ENCODE results near the gene CTU1.

The CTU1 gene

GRCh38 chr19:51094696-51095279 lies 13.4 kb downstream of the CTU1 start:
- Histone ChIP-seq H3K4me3 (ENCODE audit: low read depth, low read length) (no peak overlapping the region), H3K9me3 (ENCODE audit: control insufficient read depth, insufficient read depth, low read depth, low read length) (no peaks in the 10 kb centered on the region), H3K27ac (ENCODE audit: low read depth, low read length) (no peak overlapping the region), H3K36me3 (ENCODE audit: control insufficient read depth, insufficient read depth, low read length) (0 out of 2 replicates have a peak, but pooled peaks cover 4% of the 10 kb centered on the region), H3K27me3 (ENCODE audit: control insufficient read depth, insufficient read depth, low read length) (peaks cover 3% of the 10 kb centered on the region; the same call in 1 of the 2 replicates), H3K4me1 (ENCODE audit: control insufficient read depth, insufficient read depth, low read length) (peaks cover 9% of the 10 kb centered on the region; the same call in 1 of the 2 replicates), H3K9ac (ENCODE audit: low read length) (no peak overlapping the region)

GRCh38 chr19:51093510-51094345 lies 14.5 kb downstream of the CTU1 start:
- no peak overlapping the region for H3K27ac ChIP-seq (ENCODE audit: low read depth, low read length)

GRCh38 chr19:51093101-51093500 lies 15.1 kb downstream of the CTU1 start:
- H3K9me3 ChIP-seq (ENCODE audit: control insufficient read depth, insufficient read depth, low read depth, low read length): no peaks in the 10 kb centered on the region
- H3K36me3 ChIP-seq (ENCODE audit: control insufficient read depth, insufficient read depth, low read length): 0 out of 2 replicates have a peak, but pooled peaks cover 4% of the 10 kb centered on the region
- peaks cover 3% of the 10 kb centered on the region; the same call in 1 of the 2 replicates for H3K27me3 ChIP-seq (ENCODE audit: control insufficient read depth, insufficient read depth, low read length)
- peaks cover 5% of the 10 kb centered on the region; the same call in 1 of the 2 replicates for H3K4me1 ChIP-seq (ENCODE audit: control insufficient read depth, insufficient read depth, low read length)
- H3K4me3 ChIP-seq (ENCODE audit: low read depth, low read length): no peak overlapping the region
- no peak overlapping the region for H3K27ac ChIP-seq (ENCODE audit: low read depth, low read length)
- H3K9ac ChIP-seq (ENCODE audit: low read length): no peak overlapping the region

More at GRCh38 chr19:51093510-51094345, 14.5 kb downstream of the CTU1 start:
- Histone ChIP-seq H3K36me3 (ENCODE audit: control insufficient read depth, insufficient read depth, low read length) (0 out of 2 replicates have a peak, but pooled peaks cover 4% of the 10 kb centered on the region), H3K4me3 (ENCODE audit: low read depth, low read length) (no peak overlapping the region), H3K9me3 (ENCODE audit: control insufficient read depth, insufficient read depth, low read depth, low read length) (no peaks in the 10 kb centered on the region), H3K4me1 (ENCODE audit: control insufficient read depth, insufficient read depth, low read length) (peaks cover 5% of the 10 kb centered on the region; the same call in 1 of the 2 replicates), H3K9ac (ENCODE audit: low read length) (no peak overlapping the region), H3K27me3 (ENCODE audit: control insufficient read depth, insufficient read depth, low read length) (peaks cover 3% of the 10 kb centered on the region; the same call in 1 of the 2 replicates)

- H3K9me3 ChIP-seq (ENCODE audit: control insufficient read depth, insufficient read depth, low read depth, low read length): no peaks in the 10 kb centered on the region
- peaks cover 3% of the 10 kb centered on the region; the same call in 1 of the 2 replicates for H3K27me3 ChIP-seq (ENCODE audit: control insufficient read depth, insufficient read depth, low read length)
These were observed 16.0 kb downstream of the CTU1 start for GRCh38 chr19:51091895-51092873.

GRCh38 chr19:51091126-51091525 lies 17.1 kb downstream of the CTU1 start:
- Histone ChIP-seq H3K36me3 (ENCODE audit: control insufficient read depth, insufficient read depth, low read length) (no peaks in the 10 kb centered on the region), H3K9ac (ENCODE audit: low read length) (no peak overlapping the region), H3K9me3 (ENCODE audit: control insufficient read depth, insufficient read depth, low read depth, low read length) (no peaks in the 10 kb centered on the region), H3K4me3 (ENCODE audit: low read depth, low read length) (no peak overlapping the region), H3K4me1 (ENCODE audit: control insufficient read depth, insufficient read depth, low read length) (peaks cover 8% of the 10 kb centered on the region; the same call in 1 of the 2 replicates), H3K27ac (ENCODE audit: low read depth, low read length) (no peak overlapping the region), H3K27me3 (ENCODE audit: control insufficient read depth, insufficient read depth, low read length) (peaks cover 3% of the 10 kb centered on the region; the same call in 1 of the 2 replicates)

More at GRCh38 chr19:51091895-51092873, 16.0 kb downstream of the CTU1 start:
- Histone ChIP-seq H3K9ac (ENCODE audit: low read length) (no peak overlapping the region), H3K4me3 (ENCODE audit: low read depth, low read length) (no peak overlapping the region), H3K4me1 (ENCODE audit: control insufficient read depth, insufficient read depth, low read length) (peaks cover 5% of the 10 kb centered on the region; the same call in 1 of the 2 replicates), H3K36me3 (ENCODE audit: control insufficient read depth, insufficient read depth, low read length) (no peaks in the 10 kb centered on the region), H3K27ac (ENCODE audit: low read depth, low read length) (no peak overlapping the region)

GRCh38 chr19:51090471-51090870 lies 17.7 kb downstream of the CTU1 start:
- Histone ChIP-seq H3K36me3 (ENCODE audit: control insufficient read depth, insufficient read depth, low read length) (no peaks in the 10 kb centered on the region), H3K9me3 (ENCODE audit: control insufficient read depth, insufficient read depth, low read depth, low read length) (no peaks in the 10 kb centered on the region), H3K27me3 (ENCODE audit: control insufficient read depth, insufficient read depth, low read length) (peaks cover 3% of the 10 kb centered on the region; the same call in 1 of the 2 replicates), H3K4me3 (ENCODE audit: low read depth, low read length) (no peak overlapping the region), H3K4me1 (ENCODE audit: control insufficient read depth, insufficient read depth, low read length) (peaks cover 8% of the 10 kb centered on the region; the same call in 1 of the 2 replicates), H3K9ac (ENCODE audit: low read length) (no peak overlapping the region), H3K27ac (ENCODE audit: low read depth, low read length) (no peak overlapping the region)

- Histone ChIP-seq H3K27me3 (ENCODE audit: control insufficient read depth, insufficient read depth, low read length) (peaks cover 3% of the 10 kb centered on the region; the same call in 1 of the 2 replicates), H3K27ac (ENCODE audit: low read depth, low read length) (no peak overlapping the region), H3K9ac (ENCODE audit: low read length) (no peak overlapping the region), H3K36me3 (ENCODE audit: control insufficient read depth, insufficient read depth, low read length) (no peaks in the 10 kb centered on the region), H3K9me3 (ENCODE audit: control insufficient read depth, insufficient read depth, low read depth, low read length) (no peaks in the 10 kb centered on the region), H3K4me1 (ENCODE audit: control insufficient read depth, insufficient read depth, low read length) (peaks cover 8% of the 10 kb centered on the region; the same call in 1 of the 2 replicates), H3K4me3 (ENCODE audit: low read depth, low read length) (no peak overlapping the region)
These were observed 18.4 kb downstream of the CTU1 start for GRCh38 chr19:51089786-51090185.

- H3K9me3 ChIP-seq (ENCODE audit: control insufficient read depth, insufficient read depth, low read depth, low read length): no peaks in the 10 kb centered on the region
- no peak overlapping the region for H3K27ac ChIP-seq (ENCODE audit: low read depth, low read length)
- H3K9ac ChIP-seq (ENCODE audit: low read length): no peak overlapping the region
- peaks cover 8% of the 10 kb centered on the region; the same call in 1 of the 2 replicates for H3K27me3 ChIP-seq (ENCODE audit: control insufficient read depth, insufficient read depth, low read length)
- H3K36me3 ChIP-seq (ENCODE audit: control insufficient read depth, insufficient read depth, low read length): no peaks in the 10 kb centered on the region
- peaks cover 7% of the 10 kb centered on the region; the same call in 1 of the 2 replicates for H3K4me1 ChIP-seq (ENCODE audit: control insufficient read depth, insufficient read depth, low read length)
- no peak overlapping the region for H3K4me3 ChIP-seq (ENCODE audit: low read depth, low read length)
These were observed 21.9 kb downstream of the CTU1 start for GRCh38 chr19:51086153-51086850.

GRCh38 chr19:51084505-51084904 lies 23.7 kb downstream of the CTU1 start:
- H3K4me1 ChIP-seq (ENCODE audit: control insufficient read depth, insufficient read depth, low read length): peaks cover 7% of the 10 kb centered on the region; the same call in 1 of the 2 replicates
- H3K9me3 ChIP-seq (ENCODE audit: control insufficient read depth, insufficient read depth, low read depth, low read length): no peaks in the 10 kb centered on the region
- H3K27ac ChIP-seq (ENCODE audit: low read depth, low read length): no peak overlapping the region
- no peak overlapping the region for H3K9ac ChIP-seq (ENCODE audit: low read length)
- peaks cover 4% of the 10 kb centered on the region; the same call in 1 of the 2 replicates for H3K27me3 ChIP-seq (ENCODE audit: control insufficient read depth, insufficient read depth, low read length)
- H3K4me3 ChIP-seq (ENCODE audit: low read depth, low read length): no peak overlapping the region
- no peaks in the 10 kb centered on the region for H3K36me3 ChIP-seq (ENCODE audit: control insufficient read depth, insufficient read depth, low read length)

GRCh38 chr19:51083783-51084182 lies 24.4 kb downstream of the CTU1 start:
- H3K27me3 ChIP-seq (ENCODE audit: control insufficient read depth, insufficient read depth, low read length): peaks cover 4% of the 10 kb centered on the region; the same call in 1 of the 2 replicates

More at GRCh38 chr19:51083783-51084182, 24.4 kb downstream of the CTU1 start:
- Histone ChIP-seq H3K9ac (ENCODE audit: low read length) (no peak overlapping the region), H3K4me3 (ENCODE audit: low read depth, low read length) (no peak overlapping the region), H3K36me3 (ENCODE audit: control insufficient read depth, insufficient read depth, low read length) (no peaks in the 10 kb centered on the region), H3K4me1 (ENCODE audit: control insufficient read depth, insufficient read depth, low read length) (peaks cover 7% of the 10 kb centered on the region; the same call in 1 of the 2 replicates), H3K9me3 (ENCODE audit: control insufficient read depth, insufficient read depth, low read depth, low read length) (no peaks in the 10 kb centered on the region), H3K27ac (ENCODE audit: low read depth, low read length) (no peak overlapping the region)
